ENCODE results near the gene SLC35E2B.

SLC35E2B gene

DNA sequence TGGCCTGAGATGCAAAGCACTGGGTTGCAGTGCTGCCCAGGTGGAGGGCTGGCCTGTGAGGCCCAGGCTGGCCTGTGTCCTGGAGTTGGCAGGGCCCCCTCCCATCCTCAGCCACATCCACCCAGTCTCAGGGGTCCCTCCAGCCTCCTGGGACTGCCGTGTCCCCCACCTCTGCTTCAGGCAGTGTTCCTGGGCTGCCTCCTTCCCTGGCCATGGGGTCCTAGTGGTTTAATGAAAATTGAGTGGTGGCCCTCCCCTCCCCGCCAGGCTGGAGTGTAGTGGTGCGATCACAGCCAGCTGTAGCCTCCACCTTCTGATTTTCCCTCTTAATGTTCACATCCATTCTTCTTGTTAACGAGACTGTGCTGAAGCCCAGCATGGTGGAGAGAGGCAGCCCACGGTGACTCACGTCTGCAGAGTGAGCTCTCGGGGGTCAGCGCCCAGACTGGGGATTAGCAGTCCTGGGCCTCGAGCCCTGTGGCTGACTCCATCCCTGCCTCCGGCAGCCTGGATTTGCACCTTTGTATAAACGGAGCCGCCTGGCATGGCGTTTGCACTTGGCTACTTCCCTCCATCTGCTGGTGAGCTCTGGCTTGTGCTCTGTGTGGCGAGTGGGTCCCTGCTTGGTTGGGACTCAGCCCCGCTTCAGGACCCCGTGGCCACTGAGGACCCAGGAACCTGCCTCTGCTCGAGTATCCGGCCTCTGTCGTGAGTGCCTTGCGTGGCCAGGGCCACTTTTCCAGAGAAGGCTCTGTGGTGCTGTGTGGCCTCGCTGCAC is 70.4 kb downstream of the SLC35E2B start:
- no peak overlapping the region for H3K27ac ChIP-seq (ENCODE audit: low read depth, low read length)
- H3K4me1 ChIP-seq (ENCODE audit: control insufficient read depth, insufficient read depth, low read length, unreplicated experiment), result peaks cover 1% of the 10 kb centered on the region
- no peaks in the 10 kb centered on the region for H3K27me3 ChIP-seq (ENCODE audit: insufficient read depth, low read length)
- H3K79me2 ChIP-seq (ENCODE audit: control insufficient read depth, insufficient read depth, low read length, unreplicated experiment), result no peaks in the 10 kb centered on the region
- H3K36me3 ChIP-seq (ENCODE audit: insufficient read depth, low read length), result no peaks in the 10 kb centered on the region
- no peak overlapping the region for H3K4me3 ChIP-seq (ENCODE audit: low read depth, low read length)
- H2AFZ ChIP-seq (ENCODE audit: low read length, unreplicated experiment), result no peak overlapping the region

DNA sequence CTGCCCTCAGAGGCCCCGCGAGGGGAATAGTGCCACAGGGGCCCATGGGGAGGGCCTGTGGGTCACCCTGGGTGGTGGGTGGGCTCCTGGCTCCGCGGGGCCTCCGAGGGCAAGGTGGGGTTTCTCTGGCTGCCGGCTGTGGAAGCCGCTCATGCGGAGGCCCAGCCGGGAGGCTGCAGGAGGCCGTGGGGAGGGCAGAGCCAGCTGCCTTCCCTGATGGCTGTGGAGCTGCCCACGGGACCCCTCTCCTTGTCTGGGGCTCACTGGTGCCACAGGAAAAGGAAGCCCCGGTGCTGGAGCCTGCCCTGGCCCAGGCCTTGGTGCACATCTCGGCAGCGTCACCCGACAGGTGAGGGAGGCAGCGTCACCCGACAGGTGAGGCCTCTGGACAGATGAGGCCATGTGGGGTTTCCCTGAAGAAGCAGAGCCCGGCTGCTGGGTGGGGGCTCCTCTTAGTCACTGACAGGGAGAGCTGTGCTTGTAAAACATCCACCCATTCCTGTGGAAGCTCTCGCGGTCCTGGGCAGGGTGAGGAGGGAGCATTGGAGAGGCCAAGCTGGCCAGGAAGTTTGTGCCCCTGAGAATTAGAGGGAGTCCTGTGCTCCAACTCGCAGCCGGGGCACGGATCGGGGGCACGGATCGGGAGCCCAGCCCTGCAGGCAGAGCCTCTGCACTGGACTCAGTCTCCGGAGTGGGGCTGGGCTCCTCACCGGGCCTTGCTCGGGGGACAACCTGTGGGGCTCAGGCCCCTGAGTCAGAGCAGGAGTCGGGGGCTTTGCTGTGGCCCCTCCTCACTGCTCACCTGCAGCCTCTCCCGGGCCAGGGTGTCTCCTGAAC is 71.2 kb downstream of the SLC35E2B start:
- no peaks in the 10 kb centered on the region for H3K36me3 ChIP-seq (ENCODE audit: insufficient read depth, low read length)
- H3K4me1 ChIP-seq (ENCODE audit: control insufficient read depth, insufficient read depth, low read length, unreplicated experiment), result peaks cover 5% of the 10 kb centered on the region
- no peak overlapping the region for H3K4me3 ChIP-seq (ENCODE audit: low read depth, low read length)
- peaks cover 5% of the 10 kb centered on the region for H3K79me2 ChIP-seq (ENCODE audit: control insufficient read depth, insufficient read depth, low read length, unreplicated experiment)
- no peak overlapping the region for H3K27ac ChIP-seq (ENCODE audit: low read depth, low read length)
- H2AFZ ChIP-seq (ENCODE audit: low read length, unreplicated experiment), result no peak overlapping the region
- H3K27me3 ChIP-seq (ENCODE audit: insufficient read depth, low read length), result no peaks in the 10 kb centered on the region

DNA sequence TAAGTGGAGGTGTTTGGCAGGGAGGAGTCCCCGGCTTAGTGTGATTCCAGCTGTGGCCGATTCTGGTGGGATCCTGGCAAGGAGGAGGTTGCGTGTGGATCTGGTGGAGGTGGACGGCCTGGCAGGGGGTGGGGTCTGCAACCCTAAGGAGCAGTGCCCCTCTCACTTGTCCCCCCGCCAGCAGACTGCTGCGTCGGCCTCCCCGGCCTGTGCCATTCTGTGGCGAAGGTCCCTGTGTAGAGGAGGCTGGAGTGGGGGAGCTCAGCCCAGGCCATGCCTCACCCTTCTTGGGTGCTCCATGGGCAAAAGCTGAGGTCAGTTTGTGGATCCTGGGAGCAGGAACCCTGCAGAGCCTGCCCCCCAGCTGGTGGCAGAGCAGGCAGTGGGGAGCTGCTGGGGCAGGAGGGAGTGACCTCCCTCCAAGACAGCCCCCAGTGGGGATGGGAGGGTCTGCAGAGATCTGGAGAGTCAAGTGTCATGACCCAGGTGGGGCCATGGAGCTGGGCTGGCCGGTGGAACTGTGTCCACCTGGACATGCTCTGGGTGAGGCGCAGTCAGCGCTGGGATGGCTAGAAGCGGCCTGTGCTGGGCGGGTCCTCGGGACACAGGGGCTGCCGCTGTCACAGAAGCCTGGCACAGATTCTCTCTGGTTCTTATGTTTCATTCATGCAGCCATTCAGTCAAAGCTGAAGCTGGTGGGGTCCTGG is 72.0 kb downstream of the SLC35E2B start:
- Histone ChIP-seq H3K4me3 (ENCODE audit: low read depth, low read length) (no peak overlapping the region), H3K36me3 (ENCODE audit: insufficient read depth, low read length) (no peaks in the 10 kb centered on the region), H3K27ac (ENCODE audit: low read depth, low read length) (no peak overlapping the region), H2AFZ (ENCODE audit: low read length, unreplicated experiment) (no peak overlapping the region), H3K27me3 (ENCODE audit: insufficient read depth, low read length) (no peaks in the 10 kb centered on the region), H3K4me1 (ENCODE audit: control insufficient read depth, insufficient read depth, low read length, unreplicated experiment) (peaks cover 5% of the 10 kb centered on the region), H3K79me2 (ENCODE audit: control insufficient read depth, insufficient read depth, low read length, unreplicated experiment) (peaks cover 7% of the 10 kb centered on the region)

DNA sequence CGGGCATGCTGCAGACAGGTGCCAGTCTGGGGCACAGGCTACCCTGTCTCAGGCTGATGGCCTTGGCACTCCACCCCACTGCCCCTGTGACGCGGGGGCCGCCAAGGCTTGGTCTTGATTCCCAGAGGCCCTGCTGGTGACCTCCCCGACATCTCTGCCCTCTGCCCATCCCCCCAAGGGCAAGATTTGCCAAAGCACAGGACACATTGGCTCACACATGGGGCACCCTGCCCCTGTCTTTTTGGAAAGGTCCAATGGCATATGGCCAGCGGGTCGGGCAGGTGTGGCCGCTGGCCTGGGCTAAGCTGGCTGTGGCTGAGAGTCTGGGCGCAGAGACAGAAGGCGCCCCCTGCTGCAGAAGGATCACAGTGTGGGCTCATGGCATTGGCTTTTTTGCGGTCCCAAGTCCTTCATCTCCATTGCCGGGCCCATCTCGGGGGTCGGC is 72.7 kb downstream of the SLC35E2B start:
- no peaks in the 10 kb centered on the region for H3K27me3 ChIP-seq (ENCODE audit: insufficient read depth, low read length)
- no peak overlapping the region for H2AFZ ChIP-seq (ENCODE audit: low read length, unreplicated experiment)
- no peaks in the 10 kb centered on the region for H3K36me3 ChIP-seq (ENCODE audit: insufficient read depth, low read length)
- H3K4me3 ChIP-seq (ENCODE audit: low read depth, low read length), result no peak overlapping the region
- peaks cover 5% of the 10 kb centered on the region for H3K4me1 ChIP-seq (ENCODE audit: control insufficient read depth, insufficient read depth, low read length, unreplicated experiment)
- H3K27ac ChIP-seq (ENCODE audit: low read depth, low read length), result no peak overlapping the region
- H3K79me2 ChIP-seq (ENCODE audit: control insufficient read depth, insufficient read depth, low read length, unreplicated experiment), result peaks cover 7% of the 10 kb centered on the region

DNA sequence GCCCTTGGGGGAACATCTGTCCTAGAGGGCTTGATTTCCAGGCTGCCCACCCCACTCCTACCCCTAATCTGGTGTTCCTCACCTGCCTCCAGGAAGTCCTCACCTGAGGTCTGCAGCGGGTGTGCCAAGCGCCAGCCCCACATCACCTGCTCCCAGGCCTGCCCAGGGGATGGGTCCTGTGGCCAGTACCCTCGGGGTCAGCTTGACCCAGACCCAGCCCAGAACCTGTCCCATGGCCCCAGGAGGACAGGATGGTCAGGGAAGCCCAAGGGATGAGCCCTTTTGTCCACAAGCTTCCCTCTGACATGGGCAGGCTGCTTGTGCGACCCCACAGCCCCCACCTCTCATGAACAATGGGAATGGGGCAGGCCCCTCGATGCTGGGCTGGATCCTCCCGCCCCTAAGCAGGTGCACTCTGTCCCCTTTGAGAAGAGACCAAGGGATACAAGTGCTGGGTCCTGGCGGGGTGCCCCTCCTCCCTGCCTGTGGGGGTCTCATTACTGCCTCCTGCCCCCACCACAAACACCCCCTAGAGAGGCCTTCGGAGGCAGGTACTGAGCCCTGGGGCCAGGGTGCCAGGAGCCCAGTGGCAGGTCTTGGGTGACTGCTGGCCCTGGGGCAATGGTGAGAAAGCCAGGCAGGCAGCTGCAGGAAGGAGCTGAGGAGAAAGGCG is 74.1 kb downstream of the SLC35E2B start:
- H3K36me3 ChIP-seq (ENCODE audit: insufficient read depth, low read length), result no peaks in the 10 kb centered on the region
- H3K4me1 ChIP-seq (ENCODE audit: control insufficient read depth, insufficient read depth, low read length, unreplicated experiment), result peaks cover 11% of the 10 kb centered on the region
- H3K27me3 ChIP-seq (ENCODE audit: insufficient read depth, low read length), result no peaks in the 10 kb centered on the region
- H3K79me2 ChIP-seq (ENCODE audit: control insufficient read depth, insufficient read depth, low read length, unreplicated experiment), result peaks cover 14% of the 10 kb centered on the region
- no peak overlapping the region for H3K4me3 ChIP-seq (ENCODE audit: low read depth, low read length)
- no peak overlapping the region for H2AFZ ChIP-seq (ENCODE audit: low read length, unreplicated experiment)
- H3K27ac ChIP-seq (ENCODE audit: low read depth, low read length), result no peak overlapping the region

DNA sequence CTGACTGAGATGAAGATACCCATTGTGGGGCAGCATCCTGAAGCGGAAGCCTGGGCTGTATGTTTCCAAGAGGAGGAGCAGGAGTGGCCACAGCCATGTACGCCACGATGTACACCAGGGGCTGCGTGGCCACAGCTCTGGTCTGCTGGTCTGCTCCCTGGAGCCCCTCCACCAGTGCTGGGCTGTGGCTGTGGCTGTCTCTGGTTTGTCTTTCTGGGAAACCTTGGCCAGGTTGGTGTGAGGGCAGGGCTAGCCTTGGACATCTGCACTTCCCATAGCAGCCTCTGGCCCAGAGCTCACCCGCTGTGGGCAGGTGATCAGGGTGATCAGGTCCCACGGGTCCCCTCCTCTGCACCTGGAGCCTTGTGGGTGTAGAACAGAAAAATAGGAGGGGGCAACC is 74.7 kb downstream of the SLC35E2B start:
- Histone ChIP-seq H3K27me3 (ENCODE audit: insufficient read depth, low read length) (no peaks in the 10 kb centered on the region), H3K4me3 (ENCODE audit: low read depth, low read length) (no peak overlapping the region), H3K79me2 (ENCODE audit: control insufficient read depth, insufficient read depth, low read length, unreplicated experiment) (peaks cover 16% of the 10 kb centered on the region), H3K27ac (ENCODE audit: low read depth, low read length) (no peak overlapping the region), H2AFZ (ENCODE audit: low read length, unreplicated experiment) (no peak overlapping the region), H3K36me3 (ENCODE audit: insufficient read depth, low read length) (no peaks in the 10 kb centered on the region), H3K4me1 (ENCODE audit: control insufficient read depth, insufficient read depth, low read length, unreplicated experiment) (peaks cover 11% of the 10 kb centered on the region)

DNA sequence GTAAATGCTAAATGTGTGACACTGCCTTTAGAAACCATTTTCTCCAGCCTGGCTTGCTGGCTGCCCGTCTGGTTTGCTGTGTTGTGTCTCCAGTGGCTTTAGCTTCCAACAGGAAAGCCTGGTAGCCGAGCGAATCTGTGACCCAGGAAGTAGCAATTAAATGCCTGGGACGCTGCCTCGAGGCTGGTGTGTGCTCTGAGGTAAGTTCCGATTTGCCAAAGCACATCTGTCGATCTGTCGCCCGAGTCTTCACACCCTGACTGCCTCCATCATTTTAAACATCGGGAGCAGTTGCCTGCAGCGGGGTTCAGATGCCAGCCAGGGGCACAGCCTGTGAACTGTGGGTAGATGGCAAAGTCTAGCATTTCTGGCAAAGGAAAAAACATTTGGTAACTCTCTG is 75.1 kb downstream of the SLC35E2B start:
- H3K79me2 ChIP-seq (ENCODE audit: control insufficient read depth, insufficient read depth, low read length, unreplicated experiment), result peaks cover 16% of the 10 kb centered on the region
- no peak overlapping the region for H2AFZ ChIP-seq (ENCODE audit: low read length, unreplicated experiment)
- H3K27ac ChIP-seq (ENCODE audit: low read depth, low read length), result no peak overlapping the region
- peak overlapping the region; percentile 95; the same call in 1 of the 2 replicates for H3K4me3 ChIP-seq (ENCODE audit: low read depth, low read length)
- peaks cover 11% of the 10 kb centered on the region for H3K4me1 ChIP-seq (ENCODE audit: control insufficient read depth, insufficient read depth, low read length, unreplicated experiment)
- no peaks in the 10 kb centered on the region for H3K27me3 ChIP-seq (ENCODE audit: insufficient read depth, low read length)
- H3K36me3 ChIP-seq (ENCODE audit: insufficient read depth, low read length), result no peaks in the 10 kb centered on the region

DNA sequence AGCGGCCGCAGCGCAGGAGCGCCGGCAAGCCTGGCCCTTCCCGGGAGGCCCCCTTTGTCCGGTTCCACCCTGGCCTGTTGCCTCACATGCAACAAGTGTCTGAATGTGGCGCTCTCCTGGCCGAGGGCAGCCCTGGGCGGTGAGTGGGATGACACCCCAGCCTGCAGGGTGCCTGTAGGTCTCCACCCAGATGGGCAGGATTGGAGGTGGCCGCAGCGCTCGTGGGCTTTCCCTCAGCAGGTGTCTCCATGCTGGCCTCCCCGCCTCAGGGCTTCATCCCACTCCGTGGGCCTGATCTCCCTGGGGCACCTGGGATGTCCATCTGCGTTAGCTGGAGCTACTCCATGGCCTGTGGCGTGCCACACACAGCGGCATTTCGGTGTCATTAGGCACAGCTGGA is 75.8 kb downstream of the SLC35E2B start:
- H3K4me1 ChIP-seq (ENCODE audit: control insufficient read depth, insufficient read depth, low read length, unreplicated experiment), result peaks cover 11% of the 10 kb centered on the region
- peak overlapping the region; percentile 95 for H3K4me3 ChIP-seq (ENCODE audit: low read depth, low read length)
- no peak overlapping the region for H2AFZ ChIP-seq (ENCODE audit: low read length, unreplicated experiment)
- H3K27me3 ChIP-seq (ENCODE audit: insufficient read depth, low read length), result no peaks in the 10 kb centered on the region
- H3K27ac ChIP-seq (ENCODE audit: low read depth, low read length), result no peak overlapping the region
- H3K79me2 ChIP-seq (ENCODE audit: control insufficient read depth, insufficient read depth, low read length, unreplicated experiment), result peaks cover 16% of the 10 kb centered on the region
- H3K36me3 ChIP-seq (ENCODE audit: insufficient read depth, low read length), result no peaks in the 10 kb centered on the region

DNA sequence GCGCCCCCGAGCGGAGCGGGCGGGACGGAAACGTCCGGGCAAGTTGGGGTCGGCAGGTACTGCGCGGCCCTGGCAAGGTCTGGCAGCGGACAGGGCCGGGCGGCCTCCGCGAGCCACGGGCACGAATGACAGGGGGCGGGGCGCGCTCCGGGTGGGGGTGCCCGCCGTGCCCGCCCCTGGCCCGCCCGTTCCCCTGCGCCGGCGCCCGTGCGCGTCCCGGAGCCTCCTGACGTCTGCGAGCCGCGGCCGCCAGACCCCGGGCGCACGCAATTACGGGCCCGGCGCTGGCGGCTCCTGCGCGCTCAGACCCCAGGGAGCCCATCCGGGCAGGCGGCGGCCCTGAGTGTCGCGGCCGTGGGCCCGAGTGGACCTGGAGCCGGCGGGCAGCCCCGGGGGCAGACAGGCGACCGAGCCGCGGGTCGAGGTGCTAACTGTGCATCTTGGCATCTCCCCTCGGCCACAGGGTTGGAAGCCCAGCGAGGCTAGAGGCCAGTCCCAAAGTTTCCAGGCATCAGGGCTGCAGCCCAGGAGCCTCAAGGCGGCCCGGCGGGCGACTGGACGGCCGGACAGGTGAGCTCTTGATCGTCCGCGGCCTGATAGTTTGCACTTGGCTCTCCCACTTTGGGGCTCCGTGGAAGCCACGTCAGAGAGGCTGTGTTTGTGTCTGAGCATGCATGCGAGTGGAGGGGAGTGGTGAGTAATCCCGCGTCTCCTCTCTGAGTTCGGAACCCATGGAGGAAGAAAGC is 76.4 kb downstream of the SLC35E2B start:
- Histone ChIP-seq H3K36me3 (ENCODE audit: insufficient read depth, low read length) (no peaks in the 10 kb centered on the region), H3K4me1 (ENCODE audit: control insufficient read depth, insufficient read depth, low read length, unreplicated experiment) (peaks cover 11% of the 10 kb centered on the region), H3K27me3 (ENCODE audit: insufficient read depth, low read length) (no peaks in the 10 kb centered on the region), H2AFZ (ENCODE audit: low read length, unreplicated experiment) (peak overlapping the region; percentile 95), H3K4me3 (ENCODE audit: low read depth, low read length) (peak overlapping the region; percentile 95), H3K27ac (ENCODE audit: low read depth, low read length) (peak overlapping the region; percentile 100; the same call in 1 of the 2 replicates), H3K79me2 (ENCODE audit: control insufficient read depth, insufficient read depth, low read length, unreplicated experiment) (peaks cover 16% of the 10 kb centered on the region)

All from ACC112 (cell line).